T-helper 22 cell (primary cell): ENCODE data around the gene TMPRSS2.

Source experiments
- DNase-seq: peaks from one replicate; pipeline ENCODE4 v3.0.0-alpha.2; 2020; ENCODE audit warnings: low read depth

Gene TMPRSS2

DNA sequence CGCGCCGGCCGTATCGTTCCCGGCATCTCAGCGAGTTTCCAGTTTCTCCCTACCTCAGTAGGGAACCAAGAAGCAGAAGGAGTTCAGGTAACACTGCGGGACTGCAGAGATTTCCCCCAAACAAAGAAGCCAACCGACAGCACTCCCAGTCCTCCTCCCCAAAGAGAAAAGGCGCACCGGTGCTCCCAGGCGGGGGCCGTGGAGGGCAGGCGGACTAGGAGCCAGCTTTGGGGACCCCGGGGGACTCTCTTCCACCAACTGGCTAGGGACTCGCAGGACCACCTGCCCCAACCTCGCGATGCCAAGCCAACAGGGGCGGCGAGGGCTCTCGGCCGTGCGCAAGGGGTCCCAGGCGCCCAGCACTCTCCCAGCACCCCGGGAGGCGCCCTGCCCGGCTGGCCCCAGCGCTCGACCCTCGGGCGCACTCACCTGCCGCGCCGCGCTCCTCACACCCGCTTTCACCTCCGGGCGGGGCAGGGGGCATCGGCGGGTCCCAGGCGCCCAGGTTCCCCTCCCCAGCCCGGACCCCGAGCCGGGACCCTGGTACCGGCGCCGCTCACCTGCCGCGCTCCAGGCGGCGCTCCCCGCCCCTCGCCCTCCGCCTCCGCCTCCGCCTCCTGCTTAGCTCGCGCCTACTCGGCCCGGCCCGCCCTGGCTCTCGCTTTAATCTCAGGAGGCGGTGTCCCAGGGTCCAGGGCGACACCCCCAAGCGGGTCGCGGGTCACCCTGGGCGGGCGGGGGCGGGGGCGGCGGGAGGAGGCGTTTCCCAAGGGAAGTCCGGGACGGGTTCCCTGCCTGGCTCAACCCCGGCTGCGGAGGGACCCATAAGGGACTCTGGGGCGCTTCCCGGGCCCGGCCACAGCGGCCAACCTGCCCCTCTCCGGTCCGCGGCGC, at the start of gene TMPRSS2:
TSS of gene TMPRSS2 (minus strand) at position 638 of the 894 bp plus-strand sequence. CDS start 10,025 bp downstream, outside the sequence.
- no peak for DNase-seq

GRCh38 chr21:41555057-41555456, 47.1 kb upstream of the TMPRSS2 start:
- no peak for DNase-seq

DNA sequence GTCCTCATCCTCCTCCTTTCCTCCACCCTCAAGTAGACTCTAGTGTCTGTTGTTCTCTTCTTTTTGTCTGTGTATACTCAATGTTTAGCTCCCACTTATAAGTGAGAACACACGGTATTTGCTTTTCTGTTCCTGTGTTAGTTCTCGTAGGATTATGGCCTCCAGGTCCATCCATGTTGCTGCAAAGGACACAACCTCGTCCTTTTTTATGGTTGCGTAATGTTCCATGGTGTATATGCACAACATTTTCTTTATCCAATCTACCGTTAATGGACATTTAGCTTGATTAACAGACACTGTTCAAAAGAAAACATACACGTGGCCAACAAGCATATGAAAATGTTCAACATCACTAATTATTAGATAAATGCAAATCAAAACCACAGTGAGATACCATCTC, 44.3 kb upstream of the TMPRSS2 start:
- DNase-seq = no peak

- no peak for DNase-seq
Measured at GRCh38 chr21:41548781-41549180, 40.8 kb upstream of the TMPRSS2 start.

DNA sequence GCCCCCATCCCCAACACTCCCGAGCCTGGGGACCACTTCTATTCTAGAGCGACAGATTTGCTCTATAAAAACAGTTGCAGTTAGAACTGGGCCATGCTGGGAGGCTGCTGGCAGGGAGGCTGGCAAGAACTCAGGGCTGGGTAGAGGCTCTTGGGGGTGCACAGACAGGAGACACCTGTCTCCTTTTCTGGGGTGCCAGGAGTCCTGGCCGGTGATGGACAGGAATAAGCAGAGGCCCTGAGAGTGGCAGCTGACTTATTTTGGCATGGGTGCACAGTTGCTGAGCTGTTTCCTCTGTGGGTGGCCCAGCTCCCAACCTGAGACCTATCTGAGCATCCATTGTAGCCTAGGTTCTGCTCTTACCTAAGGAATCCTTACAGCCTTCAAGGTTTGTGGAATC, 39.2 kb upstream of the TMPRSS2 start:
- no peak for DNase-seq

GRCh38 chr21:41545500-41546359, 37.8 kb upstream of the TMPRSS2 start:
- DNase-seq = no peak

DNA sequence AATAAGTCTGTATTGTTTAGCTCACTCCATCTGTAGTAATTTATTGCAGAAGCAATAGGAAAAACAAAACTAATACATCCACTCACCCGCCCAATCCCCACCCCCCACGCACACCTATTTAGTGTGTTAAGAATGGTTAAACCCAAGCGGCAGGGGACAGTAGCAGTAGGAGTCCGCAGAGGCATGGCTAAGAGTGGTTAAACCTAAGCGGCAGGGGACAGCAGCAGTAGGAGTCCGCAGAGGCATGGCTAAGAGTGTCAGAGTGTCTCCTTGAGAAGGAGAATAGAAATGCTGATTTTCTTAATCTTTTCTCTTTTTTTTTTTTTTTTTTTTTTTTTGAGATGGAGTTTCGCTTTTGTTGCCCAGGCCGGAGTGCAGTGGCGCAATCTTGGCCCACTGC, 34.8 kb upstream of the TMPRSS2 start:
- no peak for DNase-seq

DNA sequence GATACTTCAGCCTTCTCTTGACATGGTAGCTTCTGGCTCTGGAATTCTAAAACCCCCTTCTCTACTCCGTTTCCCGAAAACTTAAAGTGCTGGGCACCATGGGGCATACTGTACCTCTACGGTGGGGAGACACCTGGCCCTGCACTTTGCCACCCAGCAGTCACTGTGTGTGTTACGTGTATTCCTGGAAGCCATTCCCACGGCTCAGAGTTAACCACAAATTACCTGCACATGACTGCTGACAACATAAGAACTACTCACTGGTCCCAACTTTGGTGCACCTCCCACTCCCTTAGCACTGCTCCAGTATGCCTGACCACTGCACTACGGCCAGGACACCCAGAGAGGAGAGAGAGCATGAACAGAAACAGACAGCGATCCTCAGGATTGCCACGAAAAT, 29.4 kb upstream of the TMPRSS2 start:
- DNase-seq = no peak

- no peak for DNase-seq
Measured at GRCh38 chr21:41536827-41537103, 28.8 kb upstream of the TMPRSS2 start.

DNA sequence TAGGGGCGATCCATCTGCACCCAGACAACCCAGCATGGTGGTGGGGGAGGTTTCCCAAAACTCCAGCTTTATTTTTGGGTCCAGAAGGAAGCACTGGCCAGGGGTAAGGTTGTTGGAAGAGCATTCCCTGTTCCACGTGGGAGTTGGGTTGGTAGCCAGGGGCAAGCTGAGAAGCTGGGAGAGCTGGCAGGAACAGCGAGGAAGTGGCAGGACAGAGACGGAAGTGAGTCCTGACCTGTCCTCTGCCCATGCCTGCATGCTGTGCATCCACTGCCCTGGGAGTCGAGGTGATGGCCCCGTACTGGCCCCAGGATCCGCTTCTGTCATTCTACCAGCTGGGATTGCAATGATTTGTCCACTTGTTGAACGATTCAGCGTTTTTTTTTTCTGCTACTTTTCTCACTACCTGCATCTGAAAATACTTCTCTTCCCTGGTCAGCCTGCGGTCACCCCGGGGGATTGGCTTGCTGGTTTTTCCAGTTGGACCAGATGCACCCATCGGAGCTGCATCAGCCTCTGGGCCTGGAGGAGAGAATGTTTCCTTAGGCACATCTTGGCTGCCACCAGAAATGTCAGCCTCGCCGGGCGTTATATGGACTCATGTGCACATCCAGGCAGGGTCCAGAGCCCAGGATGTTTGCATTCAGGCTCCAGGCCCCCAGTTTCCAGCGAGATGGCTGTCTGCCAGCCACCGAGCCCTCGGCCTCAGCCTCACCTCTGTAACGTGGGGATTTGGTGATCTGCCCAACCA, 28.3 kb upstream of the TMPRSS2 start:
- no peak for DNase-seq

DNA sequence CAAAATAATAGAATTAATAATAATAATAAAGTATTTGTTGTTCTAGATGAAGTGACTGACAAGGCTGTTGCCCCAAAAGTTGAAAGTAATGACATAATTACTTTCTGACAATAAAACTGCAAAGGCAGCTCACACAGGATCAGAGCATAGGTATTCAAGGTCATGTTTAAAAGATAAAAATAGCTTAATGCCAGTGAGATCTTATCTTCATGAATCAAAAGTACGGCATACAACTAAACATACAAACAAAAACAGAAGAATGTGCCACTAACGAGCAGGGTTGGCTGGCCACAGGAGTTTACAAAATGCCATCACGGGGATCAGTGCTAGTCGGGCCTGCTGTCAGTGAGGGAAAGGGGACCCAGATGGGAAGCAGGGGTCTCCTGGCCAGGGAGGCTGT, 22.4 kb upstream of the TMPRSS2 start:
- DNase-seq = no peak

GRCh38 chr21:41529769-41530168, 21.8 kb upstream of the TMPRSS2 start:
- no peak for DNase-seq

DNA sequence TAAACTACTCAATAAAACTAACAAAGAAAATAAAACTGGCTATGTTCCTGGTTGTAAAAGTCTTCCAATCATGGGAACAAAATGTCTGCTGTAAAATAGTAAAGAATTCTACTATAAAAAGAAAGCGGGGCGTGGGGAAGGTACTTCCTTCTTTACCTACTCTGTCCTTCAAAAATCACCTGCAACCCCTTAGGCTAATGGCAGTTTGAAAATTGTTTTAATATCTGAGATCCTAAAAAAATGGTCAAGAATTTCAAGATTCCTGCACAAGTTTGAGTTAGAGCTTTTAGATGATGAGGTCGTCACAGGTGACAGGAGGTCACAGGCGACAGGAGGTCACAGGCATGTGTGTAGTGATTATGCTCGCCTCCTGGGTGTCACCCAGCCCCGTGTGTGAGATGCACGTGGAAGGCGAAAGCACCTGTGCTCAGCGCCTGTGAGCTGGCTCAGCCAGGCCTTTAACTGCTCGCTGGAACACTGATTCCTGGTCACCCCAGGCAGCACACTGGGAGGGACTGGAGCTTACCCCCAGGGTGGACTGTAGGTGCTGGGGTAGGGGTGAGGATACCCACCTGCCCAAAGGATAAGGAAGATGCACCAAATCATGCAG, 18.6 kb upstream of the TMPRSS2 start:
- DNase-seq = no peak

- no peak for DNase-seq
Measured at GRCh38 chr21:41523175-41523574, 15.2 kb upstream of the TMPRSS2 start.

- no peak for DNase-seq
Measured at GRCh38 chr21:41521489-41522027, 13.6 kb upstream of the TMPRSS2 start.

DNA sequence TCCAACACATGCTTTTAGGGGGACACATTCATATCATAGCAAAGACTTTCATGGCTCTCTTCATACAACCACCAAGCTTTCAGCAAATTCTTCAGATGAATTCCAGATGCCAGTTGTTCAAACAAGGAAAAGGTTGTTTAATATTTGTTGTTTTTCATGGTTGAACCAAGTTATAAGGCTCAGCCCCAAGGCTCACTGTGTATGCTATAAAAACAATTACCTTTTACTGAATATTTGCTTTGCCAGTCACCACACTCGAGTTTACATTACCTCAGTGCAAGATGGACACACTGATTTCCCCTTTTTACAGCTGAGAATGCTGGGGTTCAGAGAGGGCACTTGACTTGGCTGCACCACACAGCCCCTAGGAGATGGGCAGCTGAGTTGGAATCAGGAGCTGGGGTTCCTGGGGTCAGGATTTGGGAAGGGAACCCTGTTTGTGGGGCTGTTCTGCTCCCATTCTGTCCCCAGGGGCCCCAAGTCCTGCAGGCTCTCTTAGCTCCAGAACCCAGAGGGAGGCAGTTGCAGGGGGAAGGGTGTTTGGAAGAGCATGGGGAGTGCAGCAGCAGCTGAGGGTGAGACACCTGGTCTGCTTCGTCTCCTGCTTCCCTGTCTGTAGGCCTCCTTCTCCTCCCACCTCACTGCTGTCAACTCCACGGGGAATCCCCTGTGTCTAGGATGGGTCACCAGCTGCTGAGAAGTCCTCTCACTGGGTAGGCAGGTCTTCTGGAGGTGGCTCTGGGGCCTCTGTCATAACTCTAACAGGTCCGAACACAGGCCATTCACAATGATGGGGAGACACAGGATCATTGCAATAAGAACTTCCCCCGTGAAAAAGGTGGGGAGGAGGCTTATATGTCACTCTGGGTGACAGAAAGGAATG, 12.8 kb upstream of the TMPRSS2 start:
- DNase-seq = no peak

GRCh38 chr21:41519806-41520559, 12.0 kb upstream of the TMPRSS2 start:
- DNase-seq = no peak

DNA sequence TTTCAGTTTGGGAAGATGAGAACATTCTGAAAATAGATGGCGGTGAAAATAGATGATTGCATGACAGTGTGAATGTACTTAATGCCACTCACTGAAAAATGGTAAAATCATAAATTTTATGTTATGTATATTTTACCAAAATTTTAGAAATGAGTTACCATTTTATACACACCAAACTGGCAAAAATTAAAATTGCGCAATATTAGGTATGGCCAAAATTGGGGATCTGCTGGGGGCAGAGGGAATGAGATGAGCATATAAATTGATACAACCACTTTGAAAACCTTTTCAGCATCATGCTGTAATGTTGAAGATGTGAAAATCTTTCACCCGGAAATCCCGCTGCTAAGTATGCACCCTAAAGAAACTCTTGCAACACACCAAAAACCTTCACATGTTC, 10.8 kb upstream of the TMPRSS2 start:
- DNase-seq = no peak

GRCh38 chr21:41511858-41512257, 3.9 kb upstream of the TMPRSS2 start:
- DNase-seq = no peak

DNA sequence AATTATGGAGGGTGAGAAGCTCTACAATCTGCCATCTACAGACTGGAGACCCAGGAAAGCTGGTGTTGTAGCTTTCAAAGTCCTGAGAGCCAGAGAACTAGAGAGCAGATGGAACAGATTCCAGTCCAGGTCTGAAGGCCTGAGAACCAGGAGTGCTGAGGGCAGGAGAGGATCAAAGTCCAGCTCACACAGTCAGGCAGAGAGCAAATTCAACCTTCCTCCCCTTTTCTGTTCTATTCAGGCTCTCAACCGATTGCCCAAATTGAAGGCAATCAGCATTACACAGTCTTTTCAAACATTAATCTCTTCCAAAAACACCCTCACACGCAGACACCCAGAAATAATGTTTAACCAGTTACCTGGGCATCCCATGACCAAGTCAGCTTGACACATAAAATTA, 2.5 kb upstream of the TMPRSS2 start:
- DNase-seq = no peak
